ENCODE measurements around the gene GDE1. TPM values are rescaled to one million over a fixed set of nuclear protein-coding genes. Genes with fewer than 3 reads are reported as not detected.

GDE1 gene
- total RNA-seq, 2 donors from 2014 or later: 25.1 to 32.0 TPM

- Mint-ChIP-seq H3K4me3 (no peak overlapping the region), H3K36me3 (ENCODE audit: low read depth) (no peaks in the 10 kb centered on the region), H3K4me1 (no peaks in the 10 kb centered on the region), H3K27me3 (peaks cover 7% of the 10 kb centered on the region), H3K27ac (no peak overlapping the region)
- no peaks in the 10 kb centered on the region for H3K9me3 ChIP-seq (ENCODE audit: control insufficient read depth, low read length, poor library complexity, severe bottlenecking)
- DNase-seq (no peak), ATAC-seq (no peak)
Observed at GRCh38 chr16:19463468-19464315, 58.2 kb downstream of the GDE1 start.

GRCh38 chr16:19460397-19460796 lies 61.5 kb downstream of the GDE1 start:
- Mint-ChIP-seq H3K4me3 (no peak overlapping the region), H3K36me3 (ENCODE audit: low read depth) (peaks cover 2% of the 10 kb centered on the region), H3K27ac (no peak overlapping the region), H3K27me3 (peaks cover 23% of the 10 kb centered on the region), H3K4me1 (no peaks in the 10 kb centered on the region)
- no peaks in the 10 kb centered on the region for H3K9me3 ChIP-seq (ENCODE audit: control insufficient read depth, low read length, poor library complexity, severe bottlenecking)
- DNase-seq (no peak), ATAC-seq (no peak)

GRCh38 chr16:19458722-19459379 lies 63.0 kb downstream of the GDE1 start:
- no peak overlapping the region for H3K4me3 Mint-ChIP-seq
- no peaks in the 10 kb centered on the region for H3K4me1 Mint-ChIP-seq
- H3K36me3 Mint-ChIP-seq (ENCODE audit: low read depth): peaks cover 2% of the 10 kb centered on the region
- H3K27me3 Mint-ChIP-seq: peaks cover 23% of the 10 kb centered on the region
- H3K9me3 ChIP-seq (ENCODE audit: control insufficient read depth, low read length, poor library complexity, severe bottlenecking): no peaks in the 10 kb centered on the region
- no peak overlapping the region for H3K27ac Mint-ChIP-seq
- no peak for DNase-seq
- no peak for ATAC-seq

Other genes starting within 250 kb of the GDE1 start
- gene CLEC19A, start 236.4 kb downstream of the GDE1 start, total RNA-seq: not detected
- under 1 TPM in 1 of 2 donors, not detected in 1; 0.22 TPM for gene TMC5, start 104.2 kb downstream of the GDE1 start, total RNA-seq
- 10 to 100 TPM; 13.9 to 15.4 TPM for gene CCP110, start 1.8 kb upstream of the GDE1 start, total RNA-seq
- gene VPS35L, start 33.6 kb upstream of the GDE1 start, total RNA-seq: 10 to 100 TPM; 37.6 to 47.6 TPM
- 1 to 10 TPM; 7.7 to 7.9 TPM for gene KNOP1, start 196.1 kb upstream of the GDE1 start, total RNA-seq
- 1 to 10 TPM; 2.2 to 3.7 TPM for gene IQCK, start 196.2 kb upstream of the GDE1 start, total RNA-seq

Measured in T-helper 17 cell (primary cell).